HepG2 (cell line): ENCODE data around the gene OLAH. TPM values are rescaled to one million over a fixed set of nuclear protein-coding genes. Genes with fewer than 3 reads are reported as not detected.
A peak's percentile ranks its signal among the peaks of the same experiment; 100 is the strongest.

Source experiments
- KDM5A ChIP-seq: fragments of 200-600 bp; sonication (generic); IDR thresholded peaks from 2 replicates; pipeline ENCODE4 v1.7.0; 2018; ENCODE audit warnings: antibody characterized with exemption, mild to moderate bottlenecking, low read length, borderline replicate concordance
- NCOR1 ChIP-seq: fragments of 200-600 bp; sonication (generic); IDR thresholded peaks from 2 replicates; pipeline ENCODE4 v1.7.0; 2017; ENCODE audit warnings: antibody characterized with exemption, low read length, borderline replicate concordance
- NFE2 ChIP-seq: sonication (generic); formaldehyde crosslinking; IDR thresholded peaks from 2 replicates; pipeline ENCODE4 v1.4.0; 2020; ENCODE audit warnings: missing genetic modification reagents
- SMAD9 ChIP-seq: sonication (generic); formaldehyde crosslinking; IDR thresholded peaks from 2 replicates; pipeline ENCODE4 v1.5.1; 2020; ENCODE audit warnings: mild to moderate bottlenecking, missing genetic modification reagents
- SYNCRIP ChIP-seq: fragments of 200-400 bp; formaldehyde crosslinking; IDR thresholded peaks from 2 replicates; pipeline ENCODE4 v1.6.1; 2018; ENCODE audit warnings: mild to moderate bottlenecking, low read depth, low read length; ENCODE audit not compliant: insufficient read depth
- ZNF317 ChIP-seq: sonication (generic); formaldehyde crosslinking; IDR thresholded peaks from 2 replicates; pipeline ENCODE4 v1.5.0; 2020; ENCODE audit warnings: mild to moderate bottlenecking, missing genetic modification reagents
- ZNF329 ChIP-seq: sonication (generic); formaldehyde crosslinking; IDR thresholded peaks from 2 replicates; pipeline ENCODE4 v1.9.0; 2021; ENCODE audit warnings: low read depth, mild to moderate bottlenecking, missing genetic modification reagents
- polyA plus RNA-seq, 8 experiments: library from polyadenylated mRNA; depleted of rRNA in 3 of 8; stranded (reverse) in 7 of 8; unstranded in 1 of 8; fragments of >200 nt; fragmentation: Illumina TruSeq in 4 of 8; extraction: Trizol in 4 of 8; gene quantifications; 2 replicates each; pipeline versions ENCODE4 v1.2.1 to v1.2.3, GENCODE V29; 2011 to 2016; ENCODE audit warnings: low read depth in 4 of 8, missing spikeins in 1 of 8, mixed read lengths in 1 of 8; ENCODE audit not compliant: insufficient read depth in 1 of 8
- total RNA-seq, 5 experiments: library from RNA; depleted of rRNA; stranded (reverse); fragments of >200 nt; fragmentation: Illumina TruSeq; extraction: Trizol; gene quantifications; 2 replicates each; pipeline ENCODE4 v1.2.3, GENCODE V29; 2016; ENCODE audit warnings: low read depth in 1 of 5
- TF ChIP-seq, protein P1 (sequence below): sonication (generic); formaldehyde crosslinking; IDR thresholded peaks from 2 replicates; pipeline ENCODE4 v1.4.0; 2020; ENCODE audit warnings: missing genetic modification reagents
- TF ChIP-seq, protein P2 (sequence below): sonication (generic); formaldehyde crosslinking; IDR thresholded peaks from 2 replicates; pipeline ENCODE4 v1.4.0; 2020; ENCODE audit warnings: missing genetic modification reagents; ENCODE audit errors: not compliant biosample characterization
- TF ChIP-seq, protein P3 (sequence below): IDR thresholded peaks from 2 replicates; pipeline ENCODE4 v1.6.1; 2016; ENCODE audit warnings: mild to moderate bottlenecking, missing biosample characterization, missing genetic modification reagents
- TF ChIP-seq, protein P4 (sequence below): sonication (generic); formaldehyde crosslinking; IDR thresholded peaks from 2 replicates; pipeline ENCODE4 v1.5.0; 2020; ENCODE audit warnings: missing genetic modification reagents, mild to moderate bottlenecking, borderline replicate concordance
- TF ChIP-seq, protein P5 (sequence below), 2 experiments: sonication (generic) in 1 of 2; formaldehyde crosslinking in 1 of 2; IDR thresholded peaks; 2 replicates each; pipeline versions ENCODE4 v1.6.1 to v1.9.0; 2014 to 2022; ENCODE audit warnings: antibody characterized with exemption in 1 of 2, borderline replicate concordance in 1 of 2, inconsistent platforms in 1 of 2, low read depth in 1 of 2, missing genetic modification reagents in 1 of 2

Gene OLAH
- total and polyA plus RNA-seq, 2 of the 13 experiments (the other 11 are each of a cell fraction or from before 2014, with no cell fraction given): 0.13 TPM; not detected in 1

DNA sequence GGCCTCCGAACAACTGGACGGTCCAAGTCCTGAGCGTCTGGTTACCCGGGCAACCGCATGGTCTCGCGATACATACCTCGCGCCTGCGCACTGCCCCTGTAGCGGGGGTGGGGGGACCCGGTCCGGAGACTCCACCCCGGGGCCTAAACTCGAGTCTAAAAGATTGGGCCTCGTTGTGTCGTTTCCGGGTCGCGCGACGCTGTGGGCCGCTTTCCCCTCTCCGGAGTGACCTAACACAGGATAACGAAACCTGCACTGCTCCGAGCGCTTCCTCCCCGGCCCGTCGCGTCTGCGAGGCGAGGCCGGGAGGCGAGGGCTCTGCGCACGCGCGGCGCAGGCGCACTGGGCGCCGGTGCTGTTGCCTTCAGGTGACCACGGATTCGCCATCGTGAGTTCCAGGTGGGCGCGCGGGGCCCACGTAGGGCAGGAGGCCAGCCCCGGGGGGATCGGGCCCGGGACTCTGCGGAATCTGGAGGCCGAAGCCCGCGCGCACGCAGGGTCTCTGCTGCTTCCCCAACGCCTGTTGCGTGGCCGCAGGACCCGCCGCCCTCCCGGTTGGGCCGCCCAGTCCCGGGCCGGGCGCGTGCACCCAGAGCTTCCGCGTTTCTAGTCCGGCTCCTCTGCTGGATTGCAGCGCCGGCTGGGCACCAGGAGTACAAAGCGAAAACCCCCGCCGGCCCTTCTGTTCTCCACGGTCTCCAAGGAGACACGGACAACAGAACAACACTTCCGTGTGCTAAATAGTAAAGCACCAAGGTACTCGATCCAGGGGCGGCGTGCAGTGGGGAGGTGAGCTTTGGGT, 53.5 kb downstream of the OLAH start, which contains the start of gene RPP38 (continued):
- TF ChIP-seq, protein P1, sequence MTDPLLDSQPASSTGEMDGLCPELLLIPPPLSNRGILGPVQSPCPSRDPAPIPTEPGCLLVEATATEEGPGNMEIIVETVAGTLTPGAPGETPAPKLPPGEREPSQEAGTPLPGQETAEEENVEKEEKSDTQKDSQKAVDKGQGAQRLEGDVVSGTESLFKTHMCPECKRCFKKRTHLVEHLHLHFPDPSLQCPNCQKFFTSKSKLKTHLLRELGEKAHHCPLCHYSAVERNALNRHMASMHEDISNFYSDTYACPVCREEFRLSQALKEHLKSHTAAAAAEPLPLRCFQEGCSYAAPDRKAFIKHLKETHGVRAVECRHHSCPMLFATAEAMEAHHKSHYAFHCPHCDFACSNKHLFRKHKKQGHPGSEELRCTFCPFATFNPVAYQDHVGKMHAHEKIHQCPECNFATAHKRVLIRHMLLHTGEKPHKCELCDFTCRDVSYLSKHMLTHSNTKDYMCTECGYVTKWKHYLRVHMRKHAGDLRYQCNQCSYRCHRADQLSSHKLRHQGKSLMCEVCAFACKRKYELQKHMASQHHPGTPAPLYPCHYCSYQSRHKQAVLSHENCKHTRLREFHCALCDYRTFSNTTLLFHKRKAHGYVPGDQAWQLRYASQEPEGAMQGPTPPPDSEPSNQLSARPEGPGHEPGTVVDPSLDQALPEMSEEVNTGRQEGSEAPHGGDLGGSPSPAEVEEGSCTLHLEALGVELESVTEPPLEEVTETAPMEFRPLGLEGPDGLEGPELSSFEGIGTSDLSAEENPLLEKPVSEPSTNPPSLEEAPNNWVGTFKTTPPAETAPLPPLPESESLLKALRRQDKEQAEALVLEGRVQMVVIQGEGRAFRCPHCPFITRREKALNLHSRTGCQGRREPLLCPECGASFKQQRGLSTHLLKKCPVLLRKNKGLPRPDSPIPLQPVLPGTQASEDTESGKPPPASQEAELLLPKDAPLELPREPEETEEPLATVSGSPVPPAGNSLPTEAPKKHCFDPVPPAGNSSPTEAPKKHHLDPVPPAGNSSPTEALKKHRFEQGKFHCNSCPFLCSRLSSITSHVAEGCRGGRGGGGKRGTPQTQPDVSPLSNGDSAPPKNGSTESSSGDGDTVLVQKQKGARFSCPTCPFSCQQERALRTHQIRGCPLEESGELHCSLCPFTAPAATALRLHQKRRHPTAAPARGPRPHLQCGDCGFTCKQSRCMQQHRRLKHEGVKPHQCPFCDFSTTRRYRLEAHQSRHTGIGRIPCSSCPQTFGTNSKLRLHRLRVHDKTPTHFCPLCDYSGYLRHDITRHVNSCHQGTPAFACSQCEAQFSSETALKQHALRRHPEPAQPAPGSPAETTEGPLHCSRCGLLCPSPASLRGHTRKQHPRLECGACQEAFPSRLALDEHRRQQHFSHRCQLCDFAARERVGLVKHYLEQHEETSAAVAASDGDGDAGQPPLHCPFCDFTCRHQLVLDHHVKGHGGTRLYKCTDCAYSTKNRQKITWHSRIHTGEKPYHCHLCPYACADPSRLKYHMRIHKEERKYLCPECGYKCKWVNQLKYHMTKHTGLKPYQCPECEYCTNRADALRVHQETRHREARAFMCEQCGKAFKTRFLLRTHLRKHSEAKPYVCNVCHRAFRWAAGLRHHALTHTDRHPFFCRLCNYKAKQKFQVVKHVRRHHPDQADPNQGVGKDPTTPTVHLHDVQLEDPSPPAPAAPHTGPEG (CRISPR knock-in tag): peak; percentile 89
- TF ChIP-seq ZNF317 (CRISPR knock-in tag) (peak; percentile 49), ZNF329 (peak; percentile 56; the same call in 1 of the 2 replicates), SMAD9 (no peak), NFE2 (no peak), SYNCRIP (no peak), KDM5A (peak; percentile 68; the same call in 1 of the 2 replicates), NCOR1 (no peak)
- TF ChIP-seq, protein P2, sequence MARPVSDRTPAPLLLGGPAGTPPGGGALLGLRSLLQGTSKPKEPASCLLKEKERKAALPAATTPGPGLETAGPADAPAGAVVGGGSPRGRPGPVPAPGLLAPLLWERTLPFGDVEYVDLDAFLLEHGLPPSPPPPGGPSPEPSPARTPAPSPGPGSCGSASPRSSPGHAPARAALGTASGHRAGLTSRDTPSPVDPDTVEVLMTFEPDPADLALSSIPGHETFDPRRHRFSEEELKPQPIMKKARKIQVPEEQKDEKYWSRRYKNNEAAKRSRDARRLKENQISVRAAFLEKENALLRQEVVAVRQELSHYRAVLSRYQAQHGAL (CRISPR knock-in tag): no peak
- TF ChIP-seq, protein P3, sequence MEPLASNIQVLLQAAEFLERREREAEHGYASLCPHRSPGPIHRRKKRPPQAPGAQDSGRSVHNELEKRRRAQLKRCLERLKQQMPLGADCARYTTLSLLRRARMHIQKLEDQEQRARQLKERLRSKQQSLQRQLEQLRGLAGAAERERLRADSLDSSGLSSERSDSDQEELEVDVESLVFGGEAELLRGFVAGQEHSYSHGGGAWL: peak; percentile 96
- TF ChIP-seq, protein P4, sequence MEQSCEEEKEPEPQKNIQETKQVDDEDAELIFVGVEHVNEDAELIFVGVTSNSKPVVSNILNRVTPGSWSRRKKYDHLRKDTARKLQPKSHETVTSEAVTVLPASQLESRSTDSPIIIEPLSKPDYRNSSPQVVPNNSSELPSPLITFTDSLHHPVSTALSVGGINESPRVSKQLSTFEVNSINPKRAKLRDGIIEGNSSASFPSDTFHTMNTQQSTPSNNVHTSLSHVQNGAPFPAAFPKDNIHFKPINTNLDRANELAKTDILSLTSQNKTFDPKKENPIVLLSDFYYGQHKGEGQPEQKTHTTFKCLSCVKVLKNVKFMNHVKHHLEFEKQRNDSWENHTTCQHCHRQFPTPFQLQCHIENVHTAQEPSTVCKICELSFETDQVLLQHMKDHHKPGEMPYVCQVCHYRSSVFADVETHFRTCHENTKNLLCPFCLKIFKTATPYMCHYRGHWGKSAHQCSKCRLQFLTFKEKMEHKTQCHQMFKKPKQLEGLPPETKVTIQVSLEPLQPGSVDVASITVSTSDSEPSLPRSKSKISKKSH: peak; percentile 88; the same call in 1 of the 2 replicates
- TF ChIP-seq, protein P5, sequence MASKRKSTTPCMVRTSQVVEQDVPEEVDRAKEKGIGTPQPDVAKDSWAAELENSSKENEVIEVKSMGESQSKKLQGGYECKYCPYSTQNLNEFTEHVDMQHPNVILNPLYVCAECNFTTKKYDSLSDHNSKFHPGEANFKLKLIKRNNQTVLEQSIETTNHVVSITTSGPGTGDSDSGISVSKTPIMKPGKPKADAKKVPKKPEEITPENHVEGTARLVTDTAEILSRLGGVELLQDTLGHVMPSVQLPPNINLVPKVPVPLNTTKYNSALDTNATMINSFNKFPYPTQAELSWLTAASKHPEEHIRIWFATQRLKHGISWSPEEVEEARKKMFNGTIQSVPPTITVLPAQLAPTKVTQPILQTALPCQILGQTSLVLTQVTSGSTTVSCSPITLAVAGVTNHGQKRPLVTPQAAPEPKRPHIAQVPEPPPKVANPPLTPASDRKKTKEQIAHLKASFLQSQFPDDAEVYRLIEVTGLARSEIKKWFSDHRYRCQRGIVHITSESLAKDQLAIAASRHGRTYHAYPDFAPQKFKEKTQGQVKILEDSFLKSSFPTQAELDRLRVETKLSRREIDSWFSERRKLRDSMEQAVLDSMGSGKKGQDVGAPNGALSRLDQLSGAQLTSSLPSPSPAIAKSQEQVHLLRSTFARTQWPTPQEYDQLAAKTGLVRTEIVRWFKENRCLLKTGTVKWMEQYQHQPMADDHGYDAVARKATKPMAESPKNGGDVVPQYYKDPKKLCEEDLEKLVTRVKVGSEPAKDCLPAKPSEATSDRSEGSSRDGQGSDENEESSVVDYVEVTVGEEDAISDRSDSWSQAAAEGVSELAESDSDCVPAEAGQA (IDR thresholded peaks at IDR 0.05; ENCODE audit: low read depth): no peak; the same call in 1 of the 2 replicates
- TF ChIP-seq, protein P5 (CRISPR knock-in tag; IDR thresholded peaks at IDR 0.05; ENCODE audit: borderline replicate concordance): 0 out of 2 replicates have a peak, but pooled peaks have one; percentile 79
